Fibroblast of mammary gland (primary cell): ENCODE results near the gene TYK2.
"Not testable (repeated sequence)": the region's sequence is repeated elsewhere in the genome, so short reads cannot be mapped to it uniquely, and the experiment has no call there.

ENCODE experiments used
- DNase-seq: peaks from one replicate; pipeline ENCODE4 v3.0.0-alpha.2; 2010; ENCODE audit warnings: low read depth
- H3K4me3 ChIP-seq: 2 replicates; pipeline ENCODE4 v1.5.1; 2011; ENCODE audit warnings: low read depth, mild to moderate bottlenecking, low read length, moderate library complexity; ENCODE audit not compliant: control insufficient read depth
- CTCF ChIP-seq: conservative IDR thresholded peaks from 2 replicates; pipeline ENCODE4 v1.5.1; 2011; ENCODE audit warnings: low read depth, low read length, inconsistent platforms; ENCODE audit not compliant: control insufficient read depth, insufficient read depth

Gene TYK2

GRCh38 chr19:10402441-10403038 is 22.2 kb upstream of the TYK2 start:
- no peak for TF ChIP-seq CTCF
- H3K4me3 ChIP-seq: peak overlapping the region; percentile 94
- peak; percentile 45 for DNase-seq

GRCh38 chr19:10399878-10400277 is 19.5 kb upstream of the TYK2 start:
- no peak for TF ChIP-seq CTCF
- no peak for DNase-seq
- H3K4me3 ChIP-seq: no peak overlapping the region

GRCh38 chr19:10399340-10399739 is 19.0 kb upstream of the TYK2 start:
- not testable (repeated sequence) for H3K4me3 ChIP-seq, DNase-seq

- TF ChIP-seq CTCF: no peak
- DNase-seq: no peak
- no peak overlapping the region for H3K4me3 ChIP-seq
Measured at GRCh38 chr19:10398819-10399218, 18.4 kb upstream of the TYK2 start.

- no peak for DNase-seq
- no peak for TF ChIP-seq CTCF
- H3K4me3 ChIP-seq: no peak overlapping the region
Measured at GRCh38 chr19:10395917-10396316, 15.5 kb upstream of the TYK2 start.

GRCh38 chr19:10395436-10395835 is 15.1 kb upstream of the TYK2 start:
- no peak for TF ChIP-seq CTCF
- DNase-seq: no peak
- no peak overlapping the region for H3K4me3 ChIP-seq

- H3K4me3 ChIP-seq: no peak overlapping the region
- TF ChIP-seq CTCF: no peak
- no peak for DNase-seq
Measured at GRCh38 chr19:10395003-10395402, 14.6 kb upstream of the TYK2 start.

- no peak for DNase-seq
- no peak for TF ChIP-seq CTCF
- no peak overlapping the region for H3K4me3 ChIP-seq
Measured at GRCh38 chr19:10393137-10393536, 12.8 kb upstream of the TYK2 start.
